ENCODE results near the gene ACO2.

ACO2 gene

DNA sequence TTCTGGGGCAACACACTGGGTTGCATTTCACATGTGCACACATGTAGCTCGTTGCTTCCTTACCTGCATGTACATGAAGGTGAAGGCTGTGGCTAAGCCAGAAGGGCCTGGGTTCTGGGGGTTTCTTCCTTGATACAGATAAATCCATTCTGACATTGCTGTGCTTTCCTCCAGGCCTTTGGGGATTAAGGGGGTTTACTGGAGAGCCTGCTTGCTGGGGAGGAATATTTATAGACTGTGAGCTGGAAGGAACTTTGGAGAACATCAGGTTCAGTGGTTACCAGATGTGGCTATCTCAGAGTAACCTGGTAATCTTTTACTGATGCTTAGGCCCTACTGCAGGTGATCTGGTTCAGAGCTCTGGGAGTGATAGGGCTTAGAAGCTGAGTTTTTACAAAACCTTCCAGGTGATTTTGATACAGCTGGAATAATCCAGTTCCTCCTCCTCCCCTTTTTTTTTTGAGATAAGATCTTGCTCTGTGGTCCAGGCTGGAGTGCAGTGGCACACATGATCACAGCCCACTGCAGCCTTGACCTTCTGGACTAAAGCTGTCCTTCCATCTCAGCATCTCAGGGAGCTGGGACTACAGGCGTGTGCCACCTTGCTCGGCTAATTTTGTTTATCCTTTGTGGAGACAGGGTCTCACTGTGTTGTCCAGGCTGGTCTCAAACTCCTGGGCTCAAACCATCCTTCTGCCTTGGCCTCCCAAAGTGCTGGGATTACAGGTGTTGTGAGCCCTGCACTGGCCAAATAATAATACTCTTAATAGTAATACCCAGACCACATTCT lies 19.9 kb downstream of the ACO2 start:
- no peak for DNase-seq (ENCODE audit: low read depth)

- no peak for DNase-seq (ENCODE audit: low read depth)
Measured at GRCh38 chr22:41491374-41492100, 22.6 kb downstream of the ACO2 start.

DNA sequence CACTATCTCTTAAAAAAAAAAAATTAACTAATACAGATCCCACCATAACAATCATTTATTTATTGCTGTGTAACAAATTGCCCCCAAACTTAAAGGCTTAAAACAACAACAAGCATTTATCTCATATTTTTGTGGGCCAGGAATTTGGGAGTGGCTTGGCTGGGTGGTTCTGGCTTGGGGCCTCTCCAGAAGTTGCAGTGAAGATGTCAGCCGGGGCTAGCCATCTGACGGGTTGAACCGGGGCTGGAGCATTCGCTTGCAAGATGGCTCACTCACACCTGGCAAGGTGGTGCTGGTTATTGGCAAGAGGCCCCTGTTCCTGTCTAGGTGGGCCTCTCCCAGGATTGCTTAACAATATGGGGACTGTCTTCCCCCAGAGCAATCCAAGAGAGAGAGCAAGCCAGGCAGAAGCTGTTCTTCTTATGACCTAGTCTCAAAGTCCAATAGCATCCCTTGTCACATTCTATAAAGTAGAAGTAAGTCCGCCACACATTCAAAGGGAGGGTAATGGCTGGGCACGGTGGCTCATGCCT lies 29.5 kb downstream of the ACO2 start:
- DNase-seq (ENCODE audit: low read depth), result no peak

DNA sequence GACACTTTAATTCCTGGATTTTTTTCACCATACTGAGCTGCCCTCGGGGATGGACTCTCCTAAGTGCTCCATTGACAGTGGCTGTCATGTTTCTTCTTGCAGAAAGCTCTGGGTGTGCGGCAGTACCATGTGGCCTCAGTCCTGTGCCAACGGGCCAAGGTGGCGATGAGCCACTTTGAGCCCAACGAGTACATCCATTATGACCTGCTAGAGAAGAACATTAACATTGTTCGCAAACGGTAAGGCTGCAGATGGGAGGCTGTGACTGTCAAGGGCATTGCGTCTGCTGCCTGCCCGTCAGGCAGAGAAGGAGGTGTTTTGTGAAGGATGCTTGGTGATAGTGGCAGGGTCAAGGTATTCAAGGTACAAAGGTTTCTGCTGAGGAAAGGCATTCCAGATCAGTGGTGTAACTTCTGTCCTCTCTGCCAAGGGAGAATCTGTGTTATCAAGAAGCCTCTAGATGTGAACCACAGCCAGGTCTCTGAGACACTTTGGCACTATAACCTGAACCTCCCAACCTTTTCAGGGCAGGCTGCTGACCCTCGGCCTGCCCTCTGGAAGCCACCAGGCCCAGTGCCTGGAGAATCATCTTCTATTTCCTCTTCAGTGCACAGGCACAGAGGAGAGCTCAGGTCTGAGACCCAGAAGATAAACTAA lies 30.8 kb downstream of the ACO2 start:
- DNase-seq (ENCODE audit: low read depth), result no peak

GRCh38 chr22:41500303-41500702 lies 31.4 kb downstream of the ACO2 start:
- DNase-seq (ENCODE audit: low read depth), result no peak

DNA sequence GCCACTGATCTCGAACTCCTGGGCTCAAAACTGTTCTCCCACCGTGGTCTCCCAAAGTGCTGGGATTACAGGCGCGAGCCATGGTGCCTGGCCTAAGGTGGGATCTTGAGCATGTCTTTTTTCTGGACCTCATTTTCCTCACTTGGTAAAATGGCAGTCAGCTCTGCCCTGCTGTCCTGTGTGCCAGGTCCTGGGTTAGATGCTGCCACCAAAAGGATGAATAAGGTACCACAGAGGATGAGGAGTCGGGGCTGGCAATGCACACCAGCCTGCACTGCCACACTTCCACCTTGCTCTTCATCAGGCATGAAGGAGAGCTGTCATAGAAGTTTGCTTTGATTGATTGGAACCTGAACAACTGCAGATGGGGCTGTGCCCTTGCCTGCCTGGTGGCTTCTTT lies 32.3 kb downstream of the ACO2 start:
- DNase-seq (ENCODE audit: low read depth), result no peak

DNA sequence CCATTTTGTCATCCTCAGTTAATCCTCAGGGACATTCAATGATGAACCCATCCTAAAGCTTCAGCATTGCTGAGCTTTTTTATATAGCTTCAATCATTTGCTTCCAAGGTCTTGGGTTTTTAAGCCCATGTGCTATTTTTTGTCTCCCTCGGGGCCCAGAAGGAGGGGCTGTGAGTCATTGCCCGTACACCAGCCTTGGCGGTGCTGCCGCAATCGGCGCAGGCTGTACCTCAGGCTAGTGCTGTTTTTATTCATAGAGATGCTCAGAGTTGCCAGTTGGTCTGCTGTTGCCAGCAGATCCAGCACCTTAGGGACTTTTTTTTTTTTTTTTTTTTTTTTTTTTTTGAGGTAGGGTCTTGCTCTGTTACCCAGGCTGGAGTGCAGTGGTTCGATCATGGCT lies 35.5 kb downstream of the ACO2 start:
- DNase-seq (ENCODE audit: low read depth), result no peak

DNA sequence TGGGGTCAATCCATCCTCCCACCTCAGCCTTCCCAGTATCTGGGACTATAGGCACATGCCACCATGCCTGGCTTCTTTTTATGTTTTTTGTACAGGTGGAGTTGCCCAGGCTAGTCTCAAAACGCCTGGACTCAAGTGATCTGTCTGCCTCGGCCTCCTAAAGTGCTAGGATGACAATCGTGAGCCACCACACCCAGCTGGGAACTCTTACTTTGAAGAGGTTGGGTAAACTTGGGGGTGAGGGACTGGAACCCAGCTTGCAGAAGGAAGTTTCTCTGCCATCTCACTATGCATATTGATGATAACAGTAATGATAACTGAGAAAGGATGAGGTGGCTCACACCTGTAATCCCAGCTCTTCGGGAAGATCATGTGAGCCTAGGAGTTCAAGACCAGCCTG lies 35.9 kb downstream of the ACO2 start:
- no peak for DNase-seq (ENCODE audit: low read depth)

DNA sequence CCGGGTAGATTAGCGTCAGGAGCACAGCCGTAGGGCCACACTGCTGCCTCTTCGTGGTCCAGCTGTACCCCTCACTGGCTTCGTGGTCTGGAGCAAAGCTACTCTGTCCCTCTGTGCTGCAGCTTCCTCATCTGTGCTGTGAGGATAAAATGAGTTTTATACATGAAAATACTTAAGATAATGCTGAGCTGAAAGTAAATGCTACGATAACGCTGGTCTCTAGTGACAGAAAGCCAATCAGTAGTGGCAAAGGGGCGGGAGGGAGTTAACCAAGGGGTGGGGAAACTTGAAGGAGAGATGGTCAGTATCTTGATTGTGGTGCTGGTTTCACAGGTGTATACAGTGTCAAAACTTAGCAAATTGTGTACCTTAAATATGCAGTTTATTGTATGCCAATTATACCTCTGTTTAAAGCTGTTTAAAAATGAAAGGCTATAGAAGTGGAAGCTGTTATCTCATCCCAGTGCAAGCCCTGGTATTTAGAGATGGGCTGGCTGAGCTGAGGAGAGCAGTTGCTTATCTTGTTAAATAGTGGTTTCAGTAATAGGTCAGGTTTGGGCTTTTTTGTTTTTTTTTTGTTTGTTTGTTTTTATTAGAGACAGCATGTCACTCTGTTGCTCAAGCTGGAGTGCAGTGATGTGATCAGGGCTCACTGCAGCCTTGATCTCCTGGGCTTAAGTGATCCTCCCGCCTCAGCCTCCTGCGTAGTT lies 36.7 kb downstream of the ACO2 start:
- DNase-seq (ENCODE audit: low read depth), result no peak

- no peak for DNase-seq (ENCODE audit: low read depth)
Measured at GRCh38 chr22:41507330-41508063, 38.6 kb downstream of the ACO2 start.

DNA sequence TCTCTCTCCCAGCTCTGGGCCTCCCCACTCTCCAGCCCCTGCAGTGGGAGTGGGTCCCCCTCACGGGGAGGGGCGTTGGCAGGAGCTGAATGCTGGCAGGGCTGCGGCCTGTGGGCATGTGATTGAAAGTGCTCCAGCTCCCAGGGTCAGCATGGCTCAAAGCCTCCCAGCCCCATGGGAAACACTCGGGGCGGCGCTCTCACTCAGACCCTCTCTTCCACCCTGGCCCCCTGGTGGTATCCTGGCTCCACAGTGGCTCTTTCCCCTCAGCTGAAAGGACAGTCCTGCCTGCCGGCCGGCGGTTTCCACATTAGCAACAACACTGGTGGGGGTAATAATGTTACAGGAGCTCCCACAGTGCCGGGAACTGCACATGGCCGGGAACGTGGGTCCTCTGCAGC lies 39.9 kb downstream of the ACO2 start:
- DNase-seq (ENCODE audit: low read depth), result no peak

- no peak for DNase-seq (ENCODE audit: low read depth)
Measured at GRCh38 chr22:41511521-41511968, 42.6 kb downstream of the ACO2 start.

DNA sequence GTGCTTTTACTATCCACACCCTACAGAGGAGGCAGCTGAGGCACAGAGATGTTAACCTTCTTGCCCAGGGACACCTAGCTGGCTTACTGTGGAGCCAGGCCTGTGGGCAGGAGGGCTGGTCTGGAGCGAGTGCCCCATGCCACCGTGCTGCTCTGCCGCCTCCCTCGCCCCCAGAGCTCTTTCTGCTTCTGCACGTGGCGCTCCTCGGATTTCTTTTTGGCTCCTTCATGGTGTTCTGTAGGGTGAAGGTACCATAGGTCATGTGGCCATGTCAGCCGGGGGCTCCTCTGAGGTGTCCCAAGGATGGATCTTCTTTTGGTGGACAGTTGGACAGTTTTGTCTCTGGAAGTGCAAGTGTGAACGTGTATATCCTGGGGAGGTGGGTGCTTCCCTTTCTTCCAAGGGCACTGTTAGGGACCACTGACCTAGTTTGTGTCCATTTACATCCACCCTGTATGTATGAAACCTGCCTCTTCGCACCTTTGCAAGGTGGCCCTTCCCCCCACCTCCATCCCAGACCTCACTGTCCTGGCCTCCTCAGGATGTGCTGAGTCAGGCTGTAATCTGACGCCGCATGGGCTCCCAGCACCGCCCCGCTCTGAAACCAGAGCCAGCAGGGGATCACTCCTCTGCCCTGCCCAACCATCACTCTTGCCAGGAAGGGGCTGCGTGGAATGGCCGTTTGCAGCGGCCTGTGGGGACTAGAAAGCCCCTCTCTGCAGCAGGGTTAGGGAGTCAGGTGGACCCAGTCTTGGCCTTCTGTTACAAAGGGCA lies 43.7 kb downstream of the ACO2 start:
- no peak for DNase-seq (ENCODE audit: low read depth)

GRCh38 chr22:41513391-41513790 lies 44.5 kb downstream of the ACO2 start:
- DNase-seq (ENCODE audit: low read depth), result no peak

- DNase-seq (ENCODE audit: low read depth), result no peak
Measured at GRCh38 chr22:41516462-41516861, 47.5 kb downstream of the ACO2 start.

DNA sequence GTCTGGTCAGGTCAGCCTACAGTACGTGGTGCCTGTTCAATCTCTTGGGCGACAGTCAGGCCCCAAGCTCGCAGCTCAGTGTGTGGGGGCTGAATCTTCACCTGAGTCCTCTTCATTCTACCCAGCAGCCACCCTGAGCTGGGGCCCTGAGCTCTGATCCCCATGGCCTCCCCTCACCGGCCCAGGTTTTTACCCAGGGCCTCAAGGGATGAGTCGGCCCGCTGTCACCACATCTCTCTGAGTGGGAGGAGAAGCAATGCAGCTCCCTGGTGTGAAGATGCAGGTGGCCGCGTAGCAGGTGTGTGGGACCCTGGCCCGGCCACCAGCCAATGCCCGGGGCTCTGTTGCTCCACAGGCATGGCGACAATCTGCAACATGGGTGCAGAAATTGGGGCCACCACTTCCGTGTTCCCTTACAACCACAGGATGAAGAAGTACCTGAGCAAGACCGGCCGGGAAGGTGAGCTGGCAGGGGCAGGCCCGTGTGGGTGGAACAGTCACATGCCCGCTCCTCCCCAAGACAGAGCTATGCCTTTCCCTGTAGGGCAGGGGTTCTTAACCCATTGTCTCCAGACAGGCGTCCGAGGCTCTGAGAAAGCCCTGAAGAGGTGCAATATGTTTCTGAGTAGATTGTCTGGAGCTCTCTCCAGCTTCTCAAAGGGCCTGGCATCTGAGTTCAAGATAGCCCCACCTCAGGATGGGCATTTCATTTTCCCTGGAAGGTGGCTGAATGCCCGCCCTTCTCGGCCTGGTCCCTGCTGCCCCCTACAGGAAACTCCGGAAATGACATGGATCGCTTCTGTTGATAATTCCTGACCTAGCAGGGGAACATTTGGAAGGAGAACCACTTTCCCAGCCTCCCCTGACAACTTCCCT lies 48.5 kb downstream of the ACO2 start:
- DNase-seq (ENCODE audit: low read depth), result no peak

DNA sequence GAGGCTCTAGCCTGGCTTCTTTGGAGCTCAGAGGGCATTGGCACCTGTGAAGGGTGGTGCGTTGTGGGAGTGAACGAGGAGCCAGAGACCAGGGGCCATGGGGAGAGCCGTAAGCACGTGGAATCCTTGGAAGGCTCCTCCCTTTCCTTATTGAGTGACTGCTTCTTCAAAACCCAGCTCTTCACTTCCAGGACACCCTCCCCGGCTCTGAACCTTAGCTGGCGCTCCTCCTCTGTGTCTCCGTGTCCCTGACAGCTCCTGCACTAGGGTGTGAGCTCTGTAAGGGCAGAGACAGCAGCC lies 49.1 kb downstream of the ACO2 start:
- no peak for DNase-seq (ENCODE audit: low read depth)

GRCh38 chr22:41521126-41521525 lies 52.2 kb downstream of the ACO2 start:
- no peak for DNase-seq (ENCODE audit: low read depth)

DNA sequence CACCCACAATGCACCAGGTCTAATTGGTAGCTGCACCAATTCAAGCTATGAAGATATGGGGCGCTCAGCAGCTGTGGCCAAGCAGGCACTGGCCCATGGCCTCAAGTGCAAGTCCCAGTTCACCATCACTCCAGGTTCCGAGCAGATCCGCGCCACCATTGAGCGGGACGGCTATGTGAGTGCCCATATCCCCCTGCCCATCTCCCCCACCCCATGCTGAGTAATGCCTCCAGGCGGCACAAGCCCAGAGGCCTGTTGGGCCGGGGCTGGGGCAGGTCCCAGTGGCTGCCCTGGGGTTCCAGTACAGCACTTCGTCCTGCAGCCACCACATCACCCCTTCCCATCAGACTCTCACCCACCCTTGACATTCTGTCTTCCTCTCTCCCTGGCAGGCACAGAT lies 53.9 kb downstream of the ACO2 start:
- DNase-seq (ENCODE audit: low read depth), result no peak
